ENCODE results near the gene CRIP3. TPM values are rescaled to one million over a fixed set of nuclear protein-coding genes. Genes with fewer than 3 reads are reported as not detected.
A peak's percentile ranks its signal among the peaks of the same experiment; 100 is the strongest.

The CRIP3 gene
- total and polyA plus RNA-seq, 2 of the 13 experiments (the other 11 are each of a cell fraction or from before 2014, with no cell fraction given), result 6.3 to 9.3 TPM

GRCh38 chr6:43274916-43275597, 33.6 kb downstream of the CRIP3 start (continued):
- TF ChIP-seq ZNF234 (CRISPR knock-in tag; conservative IDR thresholded peaks at IDR 0.05) (no peak), PBX3 (CRISPR knock-in tag; IDR thresholded peaks at IDR 0.05; ENCODE audit: borderline replicate concordance) (no peak), ELF4 (CRISPR knock-in tag; IDR thresholded peaks at IDR 0.05; ENCODE audit: borderline replicate concordance) (no peak), ZNF577 (CRISPR knock-in tag; IDR thresholded peaks at IDR 0.05; ENCODE audit: borderline replicate concordance, low read depth) (no peak), ADNP (CRISPR knock-in tag; IDR thresholded peaks at IDR 0.05) (0 out of 2 replicates have a peak, but pooled peaks have one; percentile 20), ZNF512 (CRISPR knock-in tag; IDR thresholded peaks at IDR 0.05) (no peak), DR1 (CRISPR knock-in tag; IDR thresholded peaks at IDR 0.05) (peak; percentile 23; the same call in 1 of the 2 replicates), REL (CRISPR knock-in tag; conservative IDR thresholded peaks at IDR 0.05) (0 out of 2 replicates have a peak, but pooled peaks have one; percentile 70), RFXANK (CRISPR knock-in tag; IDR thresholded peaks at IDR 0.05) (no peak), CSRNP2 (CRISPR knock-in tag; conservative IDR thresholded peaks at IDR 0.05; ENCODE audit: low read depth) (no peak), RXRA (CRISPR knock-in tag; IDR thresholded peaks at IDR 0.05) (peak; percentile 78), TCF7 (IDR thresholded peaks at IDR 0.05; ENCODE audit: low read depth) (no peak), ZNF225 (CRISPR knock-in tag; IDR thresholded peaks at IDR 0.05) (peak; percentile 77; the same call in 1 of the 2 replicates), ERF (CRISPR knock-in tag; IDR thresholded peaks at IDR 0.05) (0 out of 2 replicates have a peak, but pooled peaks have one; percentile 53), ZNF326 (CRISPR knock-in tag; IDR thresholded peaks at IDR 0.05; ENCODE audit: borderline replicate concordance) (no peak), KIAA2018 (CRISPR knock-in tag; IDR thresholded peaks at IDR 0.05; ENCODE audit: borderline replicate concordance) (no peak)
